GM19240 (cell line): ENCODE measurements around the gene RAB1B.
"Not testable (repeated sequence)": the region's sequence is repeated elsewhere in the genome, so short reads cannot be mapped to it uniquely, and the experiment has no call there.

Experiments
- DNase-seq: peaks from one replicate; pipeline ENCODE4 v3.0.0; 2011; ENCODE audit warnings: low spot score; ENCODE audit not compliant: insufficient read length

The RAB1B gene

GRCh38 chr11:66266378-66267038 lies 1.9 kb upstream of the RAB1B start:
- DNase-seq: no peak

GRCh38 chr11:66267039-66267378 lies 1.4 kb upstream of the RAB1B start:
- DNase-seq: no peak

- peak; percentile 57 for DNase-seq
Measured at GRCh38 chr11:66267379-66268243, 828 bp upstream of the RAB1B start.

DNA sequence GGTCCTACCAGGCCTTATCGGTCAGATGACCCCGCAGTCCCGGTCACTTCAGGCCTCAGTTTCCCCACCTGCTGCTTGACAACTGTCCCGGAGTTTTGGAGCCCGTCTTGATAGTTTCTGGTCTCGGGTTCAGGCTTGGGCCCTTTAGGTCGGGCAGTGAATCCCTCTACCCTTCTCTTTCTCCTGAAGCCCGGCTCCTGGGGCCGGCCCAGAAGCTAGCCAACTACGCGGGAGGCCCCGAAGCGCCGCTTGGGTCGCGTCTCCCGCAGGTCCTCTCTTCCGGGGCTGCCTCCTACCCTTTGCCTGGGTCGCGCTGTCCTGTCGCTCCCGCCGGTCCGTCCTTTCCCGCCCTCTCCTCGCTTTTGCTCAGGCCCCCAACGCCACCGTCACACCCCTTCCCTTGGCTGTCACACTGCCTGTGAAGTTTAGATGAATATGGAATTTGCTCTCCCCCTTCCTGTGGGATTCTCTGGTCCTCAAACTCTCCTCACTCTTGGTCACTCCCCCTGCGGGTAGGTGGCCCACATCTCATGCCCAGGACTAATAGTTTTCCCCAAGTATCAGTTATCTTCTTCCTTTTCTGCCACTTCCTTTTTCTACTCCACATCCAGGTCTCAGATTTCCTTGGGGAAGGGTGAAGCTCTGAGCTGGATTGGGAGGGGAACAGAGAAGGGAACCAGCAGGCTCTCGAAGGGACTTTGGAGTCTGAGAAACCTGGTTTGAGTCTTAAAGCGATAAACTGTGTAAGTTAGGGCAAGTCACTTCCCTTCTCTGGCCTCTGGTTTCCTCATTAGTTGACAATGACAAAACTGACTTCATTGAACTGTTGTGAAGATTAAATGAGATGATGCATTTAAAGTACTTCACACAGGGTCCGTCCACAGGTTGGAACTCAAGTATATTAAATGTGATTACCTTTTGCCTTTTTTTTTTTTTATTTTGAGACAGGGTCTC lies 790 bp downstream of the RAB1B start:
- DNase-seq: no peak

GRCh38 chr11:66271816-66272215 lies 3.4 kb downstream of the RAB1B start:
- DNase-seq: no peak

DNA sequence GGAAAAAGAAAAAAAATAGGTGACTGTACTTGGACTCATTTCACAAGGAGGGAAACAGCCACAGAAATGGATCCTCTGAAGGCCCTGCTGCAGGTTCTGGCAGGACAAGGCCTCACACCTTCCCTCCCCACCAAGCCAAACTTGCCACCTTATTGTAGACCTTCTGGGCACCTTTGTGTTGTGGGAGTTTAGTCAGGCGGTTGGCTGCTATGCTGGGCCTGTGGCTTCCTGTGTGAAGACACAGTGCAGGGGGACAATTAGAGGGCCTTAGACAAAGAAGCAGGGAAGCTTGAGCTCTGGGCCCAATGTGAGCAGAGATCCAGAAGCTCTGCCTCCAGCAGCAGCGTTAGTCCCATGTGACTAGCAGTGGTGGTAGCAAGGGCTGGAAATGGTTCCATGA lies 4.2 kb downstream of the RAB1B start:
- no peak for DNase-seq

GRCh38 chr11:66274219-66274618 lies 5.8 kb downstream of the RAB1B start:
- no peak for DNase-seq

GRCh38 chr11:66275396-66275795 lies 7.0 kb downstream of the RAB1B start:
- no peak for DNase-seq

- no peak for DNase-seq
Measured at GRCh38 chr11:66275984-66276612, 7.7 kb downstream of the RAB1B start.

GRCh38 chr11:66276619-66277018 lies 8.2 kb downstream of the RAB1B start:
- DNase-seq: not testable (repeated sequence)

DNA sequence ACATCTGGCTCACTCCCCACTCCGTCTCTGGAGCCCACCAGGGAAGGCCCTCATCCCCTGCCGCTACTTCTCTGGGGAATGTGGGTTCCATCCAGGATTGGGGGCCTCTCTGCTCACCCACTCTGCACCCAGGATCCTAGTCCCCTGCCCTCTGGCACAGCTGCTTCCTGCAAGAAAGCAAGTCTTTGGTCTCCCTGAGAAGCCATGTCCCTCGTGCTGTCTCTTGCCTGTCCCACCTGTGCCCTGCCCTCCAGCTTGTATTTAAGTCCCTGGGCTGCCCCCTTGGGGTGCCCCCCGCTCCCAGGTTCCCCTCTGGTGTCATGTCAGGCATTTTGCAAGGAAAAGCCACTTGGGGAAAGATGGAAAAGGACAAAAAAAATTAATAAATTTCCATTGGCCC lies 8.6 kb downstream of the RAB1B start:
- DNase-seq: not testable (repeated sequence)

- DNase-seq: no peak
Measured at GRCh38 chr11:66277471-66278362, 9.3 kb downstream of the RAB1B start, which contains the start of gene CNIH2. TSS of gene CNIH2 (plus strand) at chr11:66278175. CDS start at chr11:66278457, 282 bp downstream.

GRCh38 chr11:66278363-66279091 lies 10.1 kb downstream of the RAB1B start:
- DNase-seq: no peak

GRCh38 chr11:66279092-66279734 lies 10.8 kb downstream of the RAB1B start:
- DNase-seq: no peak

- DNase-seq: no peak
Measured at GRCh38 chr11:66280428-66280827, 12.0 kb downstream of the RAB1B start.

DNA sequence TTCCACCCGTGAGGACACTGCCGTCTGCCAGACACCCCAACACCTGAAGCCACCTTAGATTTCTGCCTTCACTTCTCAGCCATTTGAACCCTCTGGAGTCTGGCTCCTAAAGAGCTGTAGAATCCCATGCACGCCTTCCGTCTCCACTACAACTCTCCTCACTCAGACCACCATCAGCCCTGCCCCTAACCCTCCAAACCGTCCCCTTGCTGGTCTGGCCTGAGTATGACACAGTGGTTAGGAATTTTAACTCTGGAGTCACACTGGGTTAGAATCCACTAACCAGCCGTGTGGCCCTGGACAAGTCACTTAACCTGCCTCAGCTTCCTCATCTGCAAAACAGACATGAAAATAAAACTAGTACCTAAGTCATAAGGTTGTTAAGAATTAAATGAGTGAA lies 12.6 kb downstream of the RAB1B start:
- DNase-seq: no peak

DNA sequence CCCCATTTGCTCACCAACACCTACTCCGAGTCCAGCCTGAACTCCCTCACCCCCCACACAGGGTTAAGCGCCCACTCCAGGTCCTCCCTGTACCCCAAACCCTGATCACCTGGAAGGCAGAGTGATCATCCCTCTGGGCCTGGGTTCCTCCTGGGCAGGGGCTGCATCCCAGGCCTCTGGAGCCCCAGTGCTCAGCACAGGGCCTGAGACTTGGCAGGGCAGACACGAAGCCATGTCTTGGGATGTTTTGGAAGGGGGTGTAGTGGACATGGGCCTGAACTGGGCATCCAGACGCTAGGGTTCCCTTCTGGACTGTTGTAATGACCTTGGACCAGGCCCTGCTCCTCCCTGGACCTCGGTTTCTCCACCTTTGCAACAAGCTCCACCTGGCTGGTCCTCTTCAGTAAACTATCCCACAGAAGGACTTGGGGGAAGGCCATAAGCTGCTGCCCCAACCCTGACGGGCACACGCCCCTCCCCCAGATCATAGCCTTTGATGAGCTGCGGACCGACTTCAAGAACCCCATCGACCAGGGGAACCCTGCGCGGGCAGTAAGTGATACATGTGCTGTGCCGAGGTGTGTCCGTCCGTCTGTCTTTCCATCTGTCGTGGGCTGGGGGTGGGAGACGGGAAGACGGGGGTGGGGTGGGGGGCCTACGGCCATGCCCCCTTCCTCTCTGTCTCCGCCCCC lies 13.5 kb downstream of the RAB1B start:
- DNase-seq: no peak
